ENCODE results near the gene SLC16A11. TPM values are rescaled to one million over a fixed set of nuclear protein-coding genes. Genes with fewer than 3 reads are reported as not detected.
A peak's percentile ranks its signal among the peaks of the same experiment; 100 is the strongest.

SLC16A11 gene
- total and polyA plus RNA-seq, 10 of the 15 experiments (the other 5 are each of a cell fraction or from before 2014, with no cell fraction given) = 0.11 to 2.7 (median 0.84) TPM

- no peaks in the 10 kb centered on the region for H3K9me3 ChIP-seq (replicated peaks; ENCODE audit: control insufficient read depth, insufficient read depth, low read length)
- ChIA-PET CTCF (interaction anchor here (1.0 to 15.9 kb wide), 6 partner anchors 7 to 171 kb away, joined by 3 to 237 read pairs (median 5); partner anchors contain the start of genes RNASEK and SLC16A13), SMC1A (ENCODE audit: uncharacterized antibody, unreplicated experiment) (interaction anchor here (1.5 to 2.5 kb wide), 2 partner anchors 10 to 171 kb away, joined by 4 to 10 read pairs; no protein-coding TSS in a partner anchor), POLR2A (interaction anchor here (1.1 to 3.0 kb wide), 4 partner anchors 21 to 118 kb away, joined by 4 to 18 read pairs (median 6); partner anchors contain the start of genes SLC16A11 and SLC16A13), RAD21 (ENCODE audit: unreplicated experiment) (interaction anchor here (1.0 to 2.4 kb wide), 4 partner anchors 9 to 24 kb away, joined by 4 to 8 read pairs (median 7); partner anchors contain the start of gene SLC16A13)
- peak; percentile 89 for ATAC-seq
- peak overlapping the region; percentile 96 for H3K9ac ChIP-seq (ENCODE audit: control insufficient read depth, insufficient read depth, low read length)
- H3K4me1 ChIP-seq (ENCODE audit: control insufficient read depth, insufficient read depth, low read length) = peaks cover 34% of the 10 kb centered on the region
- 1% methylated on average over 53 of the region's 75 CpGs for WGBS (ENCODE audit: insufficient coverage, insufficient replicate concordance, low lambda C conversion rate, missing lambda C conversion rate)
- H3K27ac ChIP-seq (ENCODE audit: control insufficient read depth, insufficient read depth) = peak overlapping the region; percentile 100
- in situ Hi-C loops (cut with MboI) = loop anchor here (5.0 kb wide), 1 partner anchor 362 kb away; the partner anchor contains the start of genes C17orf100 and MED31
- H3K27me3 ChIP-seq (replicated peaks in 1 of 2; ENCODE audit: control insufficient read depth in 2 of 2, insufficient read depth in 2 of 2, low read length in 1 of 2) = no peaks in the 10 kb centered on the region
- peaks cover 66% of the 10 kb centered on the region for H3K79me2 ChIP-seq (ENCODE audit: control insufficient read depth, insufficient read depth, low read length)
- peak; percentile 64 for FAIRE-seq
- intact Hi-C loops (cut with micrococcal nuclease; ENCODE audit: unreplicated experiment) = loop anchor here (10.0 kb wide), 1 partner anchor 260 kb away; the partner anchor contains the start of gene XAF1
- DNase-seq (ENCODE audit: low read depth, low spot score) = peak; percentile 86
- H3K4me3 ChIP-seq = peak overlapping the region; percentile 100
- no TSS peak for BruUV-seq (replicated peaks)
- H3K4me2 ChIP-seq (ENCODE audit: control insufficient read depth, insufficient read depth) = peak overlapping the region; percentile 92
- H3K36me3 ChIP-seq (ENCODE audit: control insufficient read depth in 2 of 2, insufficient read depth in 2 of 2, low read length in 1 of 2) = peaks cover 0 to 4% of the 10 kb centered on the region in 2 experiments; a peak in 3 of 4 replicates
- H2AFZ ChIP-seq (ENCODE audit: control insufficient read depth, low read depth, low read length) = peak overlapping the region; percentile 5; the same call in 1 of the 2 replicates
- H4K20me1 ChIP-seq (ENCODE audit: control insufficient read depth, insufficient read depth) = no peaks in the 10 kb centered on the region
- TF ChIP-seq CBFB (IDR thresholded peaks at IDR 0.05; ENCODE audit: low read depth) (peak; percentile 76; the same call in 1 of the 2 replicates), IKZF2 (IDR thresholded peaks at IDR 0.05) (peak in 1 of 2 experiments; percentile 27; a peak in 1 of 4 replicates), NR2F1 (conservative IDR thresholded peaks at IDR 0.05) (peak; percentile 81; the same call in 1 of the 2 replicates), CHD4 (IDR thresholded peaks at IDR 0.05) (no peak), SRF (IDR thresholded peaks at IDR 0.05; ENCODE audit: low read depth in 2 of 2, low read length in 2 of 2) (0 out of 4 replicates have a peak, but pooled peaks of 1 of the 2 experiments have one; percentile 21), STAT3 (IDR thresholded peaks at IDR 0.05; ENCODE audit: low read depth, low read length) (no peak), SMAD5 (IDR thresholded peaks at IDR 0.05; ENCODE audit: low read depth) (peak; percentile 95), RELA (IDR thresholded peaks at IDR 0.05; ENCODE audit: borderline replicate concordance, partially characterized antibody) (peak; percentile 69), POLR2A (IDR thresholded peaks at IDR 0.05; ENCODE audit: low read depth, low read length) (peak; percentile 84), GATAD2B (conservative IDR thresholded peaks at IDR 0.05; ENCODE audit: low read depth) (peak; percentile 69; the same call in 1 of the 2 replicates), YY1 (IDR thresholded peaks at IDR 0.05; ENCODE audit: low read depth, low read length) (peak; percentile 30), NFIC (IDR thresholded peaks at IDR 0.05; ENCODE audit: low read depth, low read length) (no peak), FOXK2 (IDR thresholded peaks at IDR 0.05) (no peak), MLLT1 (IDR thresholded peaks at IDR 0.05) (peak; percentile 86), E2F4 (IDR thresholded peaks at IDR 0.05; ENCODE audit: low read depth, low read length) (no peak), NFYA (IDR thresholded peaks at IDR 0.05; ENCODE audit: borderline replicate concordance, low read depth, low read length) (no peak), CHD1 (IDR thresholded peaks at IDR 0.05; ENCODE audit: low read depth, low read length) (0 out of 2 replicates have a peak, but pooled peaks have one; percentile 46), POLR2AphosphoS5 (IDR thresholded peaks at IDR 0.05; ENCODE audit: low read length) (peak; percentile 95), HDAC2 (IDR thresholded peaks at IDR 0.05) (no peak)
Measured at GRCh38 chr17:7014261-7014994, 29.5 kb downstream of the SLC16A11 start.

Data from GM12878 (cell line).